Calu3 (cell line): Measurements from ENCODE around the gene RTL9. TPM values are rescaled to one million over a fixed set of nuclear protein-coding genes. Genes with fewer than 3 reads are reported as not detected.

ENCODE experiments used
- Bru-seq: library from RNA; stranded (reverse); fragments of 400-500 nt; gene quantifications from one replicate; lab custom pipeline; 2021; lab: Mats Ljungman, UMichigan
- BruChase-seq, 2 experiments: library from RNA; stranded (reverse); fragments of 400-500 nt; gene quantifications; one replicate each; lab custom pipeline; 2021; lab: Mats Ljungman, UMichigan
- BruUV-seq: library from RNA; stranded (reverse); fragments of 400-500 nt; replicated peaks from 2 replicates; lab custom pipeline; 2021; lab: Mats Ljungman, UMichigan
- CTCF ChIA-PET: fragments of 300-600 bp; sonication (Branson Sonifier 250); formaldehyde crosslinking; loops from one replicate; lab custom pipeline; 2022; ENCODE audit warnings: antibody characterized with exemption; lab: Charles Lee
- DNase-seq: peaks from one replicate; pipeline ENCODE4 v3.0.0; 2022
- H3K27ac Mint-ChIP-seq: one replicate; pipeline ENCODE4 v1.8.0; 2022; ENCODE audit warnings: mixed read lengths; ENCODE audit not compliant: unreplicated experiment
- H3K27me3 Mint-ChIP-seq: one replicate; pipeline ENCODE4 v1.8.0; 2022; ENCODE audit warnings: mixed read lengths; ENCODE audit not compliant: unreplicated experiment
- H3K36me3 Mint-ChIP-seq: one replicate; pipeline ENCODE4 v1.8.0; 2022; ENCODE audit warnings: mild to moderate bottlenecking, moderate library complexity, mixed read lengths; ENCODE audit not compliant: insufficient read depth, unreplicated experiment
- H3K4me1 Mint-ChIP-seq: one replicate; pipeline ENCODE4 v1.8.0; 2022; ENCODE audit warnings: mild to moderate bottlenecking, low read depth, mixed read lengths; ENCODE audit not compliant: unreplicated experiment
- H3K4me3 Mint-ChIP-seq: one replicate; pipeline ENCODE4 v1.8.0; 2022; ENCODE audit warnings: mild to moderate bottlenecking, low read depth, moderate library complexity, mixed read lengths; ENCODE audit not compliant: unreplicated experiment
- H3K9me3 Mint-ChIP-seq: one replicate; pipeline ENCODE4 v1.8.0; 2022; ENCODE audit warnings: low read depth, mixed read lengths; ENCODE audit not compliant: unreplicated experiment
- CTCF ChIP-seq: fragments of 200-600 bp; IDR thresholded peaks from one replicate; pipeline ENCODE4 v1.8.0; 2022; ENCODE audit warnings: antibody characterized with exemption; ENCODE audit not compliant: unreplicated experiment
- intact Hi-C: fragments of 100-400 bp; cut with micrococcal nuclease; formaldehyde crosslinking; loops from one replicate; pipeline ENCODE4 v1.10.0; 2022; ENCODE audit not compliant: unreplicated experiment
- long read RNA-seq: library from polyadenylated mRNA; stranded (forward); transcript quantifications from one replicate; pipeline ENCODE4 v2.0.0, GENCODE V29; 2022
- total RNA-seq: library from RNA; stranded (reverse); gene quantifications from 2 replicates; pipeline ENCODE4 v1.2.3, GENCODE V29; 2022

Gene RTL9
- not detected in 2 replicates for total RNA-seq
- Bru-seq, nascent RNA, result not detected
- BruChase-seq, experiment 1, labeled RNA remaining after a 6-hour chase, result percentile 8 among the genes with signal in this experiment
- BruChase-seq, experiment 2, labeled RNA remaining after a 2-hour chase, result percentile 3 among the genes with signal in this experiment
- long read RNA-seq, result 0 reads

- BruUV-seq, result no TSS peak
- H3K27ac Mint-ChIP-seq, result no peak within 1 kb of the TSS
- H3K4me3 Mint-ChIP-seq, result no peak within 1 kb of the TSS
- no peaks in the 10 kb centered on the region for H3K9me3 Mint-ChIP-seq
- no peaks in the 10 kb centered on the region for H3K4me1 Mint-ChIP-seq
- H3K27me3 Mint-ChIP-seq, result no peaks in the 10 kb centered on the region
- intact Hi-C loops, result no loop called here
- no peaks in the 10 kb centered on the region for H3K36me3 Mint-ChIP-seq
- no peak for TF ChIP-seq CTCF
- CTCF ChIA-PET, result no interaction called here
- DNase-seq, result no peak
These were observed at the start of gene RTL9 for GRCh38 chrX:110358548-110358947. Gene RTL9 (plus strand): TSS chrX:110358848. CDS start chrX:110450618, 91,770 bp downstream.

GRCh38 chrX:110310000-110310790 is 48.5 kb upstream of the RTL9 start:
- Mint-ChIP-seq H3K9me3 (no peaks in the 10 kb centered on the region), H3K4me3 (no peak overlapping the region), H3K27ac (no peak overlapping the region), H3K4me1 (peaks cover 22% of the 10 kb centered on the region), H3K27me3 (no peaks in the 10 kb centered on the region), H3K36me3 (no peaks in the 10 kb centered on the region)
- DNase-seq, result no peak
- CTCF ChIA-PET, result interaction anchor here (0.8 kb wide), 1 partner anchor 150 kb away, joined by 3 read pairs; no protein-coding TSS in a partner anchor
- intact Hi-C loops, result no loop called here
- TF ChIP-seq CTCF, result no peak
- no TSS peak for BruUV-seq

DNA sequence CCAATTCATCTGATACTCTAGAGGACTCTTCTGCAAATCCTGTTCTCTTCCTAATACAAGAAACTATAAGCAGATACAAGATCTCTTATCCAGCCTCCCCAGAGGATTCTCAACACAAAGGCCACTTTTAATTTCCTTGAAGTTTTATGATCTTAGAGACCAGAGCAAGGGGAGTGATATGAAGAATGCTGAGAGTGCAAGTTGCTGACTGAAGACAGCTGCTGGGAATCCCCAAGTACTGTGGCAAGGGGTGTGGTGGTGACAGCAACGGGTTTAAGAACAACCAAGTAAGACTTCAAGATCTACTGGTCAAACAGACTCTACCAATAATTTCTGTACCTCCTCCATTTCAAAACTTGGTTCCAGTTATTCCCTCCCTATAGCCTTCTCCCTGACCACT is 47.8 kb upstream of the RTL9 start:
- no peak for DNase-seq
- BruUV-seq, result no TSS peak
- no peaks in the 10 kb centered on the region for H3K9me3 Mint-ChIP-seq
- no peaks in the 10 kb centered on the region for H3K36me3 Mint-ChIP-seq
- no peak overlapping the region for H3K27ac Mint-ChIP-seq
- CTCF ChIA-PET, result interaction anchor here (1.3 kb wide), 1 partner anchor 65 kb away, joined by 3 read pairs; no protein-coding TSS in a partner anchor
- no peak overlapping the region for H3K4me3 Mint-ChIP-seq
- intact Hi-C loops, result no loop called here
- no peak for TF ChIP-seq CTCF
- H3K4me1 Mint-ChIP-seq, result peaks cover 22% of the 10 kb centered on the region
- no peaks in the 10 kb centered on the region for H3K27me3 Mint-ChIP-seq

DNA sequence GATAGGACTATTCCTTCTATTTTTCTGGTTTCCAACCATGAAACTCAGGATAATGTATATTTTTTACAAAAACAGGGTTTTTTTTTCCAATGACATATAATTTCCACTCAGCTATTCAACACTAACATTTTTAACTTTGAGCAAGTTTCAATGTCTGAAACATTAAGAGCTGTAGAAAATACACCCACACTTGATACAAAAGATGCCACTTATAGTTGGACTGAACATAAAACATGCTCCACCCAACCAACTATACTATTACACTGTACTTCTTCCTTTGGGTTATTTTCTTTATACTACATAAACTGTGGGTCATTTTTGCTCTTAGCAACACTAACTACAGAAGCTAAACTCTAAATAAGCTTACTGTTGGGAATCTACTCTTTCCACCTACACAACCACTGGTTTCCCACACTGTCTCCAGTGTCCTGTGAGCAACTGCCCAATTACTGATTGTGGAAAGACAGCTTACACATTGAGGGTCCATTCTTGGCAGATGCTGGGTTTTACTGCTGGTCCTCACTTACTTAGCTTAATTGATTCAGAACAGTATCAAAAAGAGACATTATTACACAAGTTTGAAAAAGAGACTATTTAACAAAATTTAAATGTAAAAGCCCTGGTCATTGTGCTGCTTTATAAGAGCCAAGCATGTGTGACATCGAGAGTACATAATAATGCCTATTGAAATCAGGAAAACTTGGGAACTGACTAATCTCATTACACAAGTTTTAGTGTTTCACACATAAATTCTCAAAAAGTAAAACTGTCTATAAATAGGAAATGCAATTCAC is 47.0 kb upstream of the RTL9 start:
- intact Hi-C loops, result no loop called here
- BruUV-seq, result no TSS peak

More for the DNA sequence above, 47.0 kb upstream of the RTL9 start:
- Mint-ChIP-seq H3K27ac (no peak overlapping the region), H3K27me3 (no peaks in the 10 kb centered on the region), H3K36me3 (peaks cover 3% of the 10 kb centered on the region), H3K4me3 (no peak overlapping the region), H3K4me1 (peaks cover 22% of the 10 kb centered on the region), H3K9me3 (no peaks in the 10 kb centered on the region)
- DNase-seq, result no peak
- CTCF ChIA-PET, result interaction anchor here (1.3 kb wide), 1 partner anchor 65 kb away, joined by 3 read pairs; no protein-coding TSS in a partner anchor
- no peak for TF ChIP-seq CTCF
